SIG-M5 (cell line): ENCODE measurements around the gene GNG3.

Source experiments
- DNase-seq: peaks from one replicate; lab custom pipeline; 2025; lab: John Stamatoyannopoulos, UW

Gene GNG3

GRCh38 chr11:62757846-62758788 is 50.6 kb downstream of the GNG3 start:
- DNase-seq = no peak
